Esophagus squamous epithelium (tissue), 4 donors: ENCODE results near the gene ADTRP.

ENCODE experiments used
- CTCF ChIP-seq, 6 experiments: fragments of 450-650 bp in 4 of 6; fragments of 200-600 bp in 2 of 6; sonication (generic) in 2 of 6; IDR thresholded peaks; one replicate each; pipeline ENCODE4 v1.5.1; 2016 to 2019; ENCODE audit warnings: antibody characterized with exemption in 6 of 6, mild to moderate bottlenecking in 4 of 6, moderate library complexity in 4 of 6
- POLR2A ChIP-seq, 4 donors: fragments of 450-650 bp; IDR thresholded peaks; one replicate each; pipeline ENCODE4 v1.6.1; 2017; ENCODE audit warnings: antibody characterized with exemption in 4 of 4, mild to moderate bottlenecking in 4 of 4, moderate library complexity in 3 of 4

GRCh38 chr6:11710311-11710761, 68.3 kb downstream of the ADTRP start:
- TF ChIP-seq POLR2A (IDR thresholded peaks at IDR 0.05) (no peak), CTCF (IDR thresholded peaks at IDR 0.05) (no peak)
